Liver (tissue), 9 donors: ENCODE data around the gene EIF4G3. TPM values are rescaled to one million over a fixed set of nuclear protein-coding genes. Genes with fewer than 3 reads are reported as not detected.

ENCODE experiments used
- DNase-seq: peaks from one replicate; pipeline ENCODE4 v3.0.0-alpha.2; 2017; ENCODE audit warnings: low spot score
- H3K27ac ChIP-seq, 2 donors: one replicate each; pipeline ENCODE4 v1.7.0; 2013; ENCODE audit warnings: inconsistent platforms in 2 of 2, low read length in 2 of 2, control low read depth in 1 of 2, low read depth in 1 of 2, mild to moderate bottlenecking in 1 of 2
- H3K27me3 ChIP-seq, 4 donors: one replicate each; pipeline versions ENCODE4 v1.6.1 to v1.7.0; 2013; ENCODE audit warnings: low read length in 3 of 4, inconsistent platforms in 1 of 4, mild to moderate bottlenecking in 1 of 4, moderate library complexity in 1 of 4; ENCODE audit not compliant: control insufficient read depth in 4 of 4, insufficient read depth in 4 of 4
- H3K36me3 ChIP-seq, 4 donors: one replicate each; pipeline versions ENCODE4 v1.6.1 to v1.7.0; 2013; ENCODE audit warnings: low read length in 3 of 4, mild to moderate bottlenecking in 3 of 4, low read depth in 1 of 4, moderate library complexity in 1 of 4; ENCODE audit not compliant: control insufficient read depth in 4 of 4, insufficient read depth in 3 of 4
- H3K4me1 ChIP-seq, 4 donors: one replicate each; pipeline versions ENCODE4 v1.6.1 to v1.7.0; 2013; ENCODE audit warnings: low read length in 3 of 4, mild to moderate bottlenecking in 3 of 4, moderate library complexity in 1 of 4; ENCODE audit not compliant: control insufficient read depth in 4 of 4, insufficient read depth in 4 of 4
- H3K4me3 ChIP-seq, 3 donors: one replicate each; pipeline versions ENCODE4 v1.6.1 to v1.7.0; 2013; ENCODE audit warnings: low read length in 3 of 3, control low read depth in 1 of 3, low read depth in 1 of 3, mild to moderate bottlenecking in 1 of 3
- H3K9ac ChIP-seq, 2 donors: one replicate each; pipeline ENCODE4 v1.7.0; 2013; ENCODE audit warnings: low read length in 2 of 2, mild to moderate bottlenecking in 2 of 2, moderate library complexity in 2 of 2, control low read depth in 1 of 2, low read depth in 1 of 2
- H3K9me3 ChIP-seq, 4 donors: one replicate each; pipeline versions ENCODE4 v1.6.1 to v1.7.0; 2013; ENCODE audit warnings: low read length in 3 of 4; ENCODE audit not compliant: control insufficient read depth in 4 of 4
- ATF3 ChIP-seq: IDR thresholded peaks from 2 replicates; pipeline ENCODE4 v1.6.1; 2016; ENCODE audit warnings: antibody characterized with exemption
- CTCF ChIP-seq: fragments of 150-350 bp; IDR thresholded peaks from 2 replicates; pipeline ENCODE4 v1.5.1; 2017; ENCODE audit warnings: improper control_type of control experiment, low read depth, low read length; ENCODE audit not compliant: missing input control
- EGR1 ChIP-seq, 2 donors: IDR thresholded peaks; 2 replicates each; pipeline ENCODE4 v1.6.1; 2016 to 2018; ENCODE audit warnings: antibody characterized with exemption in 2 of 2, low read depth in 2 of 2
- FOXA1 ChIP-seq: IDR thresholded peaks from 2 replicates; pipeline ENCODE4 v1.6.1; 2016; ENCODE audit warnings: antibody characterized with exemption
- FOXA2 ChIP-seq: IDR thresholded peaks from 2 replicates; pipeline ENCODE4 v1.6.1; 2016; ENCODE audit warnings: antibody characterized with exemption
- GABPA ChIP-seq, 2 donors: IDR thresholded peaks in 1 of 2; conservative IDR thresholded peaks in 1 of 2; 2 replicates each; pipeline ENCODE4 v1.6.1; 2016; ENCODE audit warnings: antibody characterized with exemption in 2 of 2, mild to moderate bottlenecking in 1 of 2, moderate library complexity in 1 of 2
- HNF4A ChIP-seq, 2 donors: conservative IDR thresholded peaks; 2 replicates each; pipeline ENCODE4 v1.6.1; 2016; ENCODE audit warnings: antibody characterized with exemption in 2 of 2, mild to moderate bottlenecking in 2 of 2
- HNF4G ChIP-seq: IDR thresholded peaks from 2 replicates; pipeline ENCODE4 v1.6.1; 2016; ENCODE audit warnings: antibody characterized with exemption
- JUND ChIP-seq, 2 donors: IDR thresholded peaks; 2 replicates each; pipeline ENCODE4 v1.6.1; 2016; ENCODE audit warnings: antibody characterized with exemption in 2 of 2
- MAX ChIP-seq: IDR thresholded peaks from 2 replicates; pipeline ENCODE4 v1.6.1; 2016; ENCODE audit warnings: antibody characterized with exemption
- NR2F2 ChIP-seq: IDR thresholded peaks from 2 replicates; pipeline ENCODE4 v1.6.1; 2016; ENCODE audit warnings: antibody characterized with exemption
- RAD21 ChIP-seq, 2 donors: IDR thresholded peaks; 2 replicates each; pipeline ENCODE4 v1.6.1; 2016; ENCODE audit warnings: antibody characterized with exemption in 2 of 2, mild to moderate bottlenecking in 2 of 2
- REST ChIP-seq: IDR thresholded peaks from 2 replicates; pipeline ENCODE4 v1.6.1; 2016; ENCODE audit warnings: antibody characterized with exemption, mild to moderate bottlenecking
- RXRA ChIP-seq, 2 donors: IDR thresholded peaks; 2 replicates each; pipeline ENCODE4 v1.6.1; 2017 to 2018; ENCODE audit warnings: antibody characterized with exemption in 2 of 2, mild to moderate bottlenecking in 1 of 2
- SP1 ChIP-seq: IDR thresholded peaks from 2 replicates; pipeline ENCODE4 v1.6.1; 2018; ENCODE audit warnings: antibody characterized with exemption, mild to moderate bottlenecking
- TAF1 ChIP-seq: conservative IDR thresholded peaks from 2 replicates; pipeline ENCODE4 v1.6.1; 2016; ENCODE audit warnings: antibody characterized with exemption, mild to moderate bottlenecking
- YY1 ChIP-seq: IDR thresholded peaks from 2 replicates; pipeline ENCODE4 v1.6.1; 2016; ENCODE audit warnings: antibody characterized with exemption, mild to moderate bottlenecking
- ZBTB33 ChIP-seq: IDR thresholded peaks from 2 replicates; pipeline ENCODE4 v1.6.1; 2016; ENCODE audit warnings: antibody characterized with exemption
- WGBS: extraction: QIAGEN DNeasy Blood & Tissue Kit; methylation state at CpG from one replicate; pipeline ENCODE4 v1.1.7; 2013; 5-methylcytosine and 5-hydroxymethylcytosine counted together
- polyA plus RNA-seq, 2 donors: library from polyadenylated mRNA; stranded (reverse) in 1 of 2; unstranded in 1 of 2; fragments of 200-250 nt in 1 of 2; fragments of >200 nt in 1 of 2; fragmentation: Nextera tagmentation in 1 of 2; extraction: Ambion mirVana in 1 of 2; gene quantifications; one replicate each; pipeline versions ENCODE4 v1.2.1 to v1.2.3, GENCODE V29; 2013 to 2015
- total RNA-seq, 2 donors: library from RNA; depleted of rRNA; stranded (reverse); fragments of >200 nt; gene quantifications; one replicate each; pipeline ENCODE4 v1.2.3, GENCODE V29; 2014
- donor health status: healthy.
- donor health status: healthy.
- donor health status: healthy.
- donor health status: healthy.
- donor health status: healthy.

The EIF4G3 gene
- total and polyA plus RNA-seq, 4 donors = 7.6 to 22.8 (median 11.7) TPM

- TF ChIP-seq REST (no peak), FOXA2 (no peak), RAD21 (IDR thresholded peaks at IDR 0.05) (no peak), RXRA (IDR thresholded peaks at IDR 0.05) (no peak), GABPA (IDR thresholded peaks at IDR 0.05 in 1 of 2, conservative IDR thresholded peaks at IDR 0.05 in 1 of 2) (no peak), MAX (no peak), TAF1 (no peak), ATF3 (no peak), SP1 (no peak), YY1 (no peak), HNF4A (conservative IDR thresholded peaks at IDR 0.05) (no peak), ZBTB33 (no peak), JUND (IDR thresholded peaks at IDR 0.05) (no peak), FOXA1 (no peak), EGR1 (IDR thresholded peaks at IDR 0.05; ENCODE audit: low read depth in 2 of 2) (no peak), HNF4G (no peak), NR2F2 (no peak), CTCF (no peak)
- Histone ChIP-seq H3K36me3 (peaks cover 0 to 3% (median under 1%) of the 10 kb centered on the region in 4 donors), H3K9ac (no peak overlapping the region)
Observed at GRCh38 chr1:20899154-20899972, 277.3 kb downstream of the EIF4G3 start.

More at GRCh38 chr1:20899154-20899972, 277.3 kb downstream of the EIF4G3 start:
- DNase-seq = no peak
- Histone ChIP-seq H3K4me3 (no peak overlapping the region), H3K4me1 (peaks cover 2 to 10% (median 7%) of the 10 kb centered on the region in 4 donors), H3K9me3 (no peaks in the 10 kb centered on the region), H3K27me3 (no peaks in the 10 kb centered on the region), H3K27ac (no peak overlapping the region)
- WGBS = 96% methylated on average over 5 of the region's 5 CpGs
